Brain microvascular endothelial cell (primary cell): ENCODE data around the gene SDK2.
A peak's percentile ranks its signal among the peaks of the same experiment; 100 is the strongest.
"Not testable (repeated sequence)": the region's sequence is repeated elsewhere in the genome, so short reads cannot be mapped to it uniquely, and the experiment has no call there.

ENCODE experiments used
- DNase-seq: peaks from one replicate; pipeline ENCODE4 v3.0.0-alpha.2; 2020
- H3K27ac ChIP-seq: fragments of 250-450 bp; sonication (Bioruptor Pico); 2 replicates; pipeline ENCODE4 v1.5.1; 2020; ENCODE audit warnings: mild to moderate bottlenecking, moderate library complexity
- H3K27me3 ChIP-seq: fragments of 250-450 bp; sonication (Bioruptor Pico); replicated peaks from 2 replicates; pipeline ENCODE4 v1.5.1; 2020; ENCODE audit warnings: mild to moderate bottlenecking
- H3K36me3 ChIP-seq: fragments of 250-450 bp; sonication (Bioruptor Pico); replicated peaks from 2 replicates; pipeline ENCODE4 v1.5.1; 2020; ENCODE audit warnings: mild to moderate bottlenecking
- H3K4me3 ChIP-seq: 2 replicates; pipeline ENCODE4 v1.5.1; 2011; ENCODE audit warnings: low read depth, mild to moderate bottlenecking, control low read depth, low read length, moderate library complexity
- CTCF ChIP-seq: IDR thresholded peaks from 2 replicates; pipeline ENCODE4 v1.5.1; 2011; ENCODE audit warnings: low read depth, mild to moderate bottlenecking, moderate library complexity, low read length, control low read depth, inconsistent platforms; ENCODE audit errors: missing control alignments
- in situ Hi-C: cut with HindIII; loops from 2 replicates; pipeline ENCODE4 v1.10.0; 2017; ENCODE audit warnings: low sequenced_read_pairs, low pct_ligation_motif_present

Gene SDK2

GRCh38 chr17:73371836-73372235 is 272.4 kb downstream of the SDK2 start:
- no peaks in the 10 kb centered on the region for H3K27me3 ChIP-seq
- TF ChIP-seq CTCF, result no peak
- H3K27ac ChIP-seq, result no peak overlapping the region
- no peaks in the 10 kb centered on the region for H3K36me3 ChIP-seq
- no peak overlapping the region for H3K4me3 ChIP-seq
- no peak for DNase-seq
- in situ Hi-C loops, result no loop called here

- no peak for TF ChIP-seq CTCF
- no peak overlapping the region for H3K4me3 ChIP-seq
- in situ Hi-C loops, result no loop called here
- H3K27me3 ChIP-seq, result no peaks in the 10 kb centered on the region
- peak; percentile 84 for DNase-seq
- no peaks in the 10 kb centered on the region for H3K36me3 ChIP-seq
- H3K27ac ChIP-seq, result no peak overlapping the region
Observed at GRCh38 chr17:73371285-73371684, 273.0 kb downstream of the SDK2 start.

DNA sequence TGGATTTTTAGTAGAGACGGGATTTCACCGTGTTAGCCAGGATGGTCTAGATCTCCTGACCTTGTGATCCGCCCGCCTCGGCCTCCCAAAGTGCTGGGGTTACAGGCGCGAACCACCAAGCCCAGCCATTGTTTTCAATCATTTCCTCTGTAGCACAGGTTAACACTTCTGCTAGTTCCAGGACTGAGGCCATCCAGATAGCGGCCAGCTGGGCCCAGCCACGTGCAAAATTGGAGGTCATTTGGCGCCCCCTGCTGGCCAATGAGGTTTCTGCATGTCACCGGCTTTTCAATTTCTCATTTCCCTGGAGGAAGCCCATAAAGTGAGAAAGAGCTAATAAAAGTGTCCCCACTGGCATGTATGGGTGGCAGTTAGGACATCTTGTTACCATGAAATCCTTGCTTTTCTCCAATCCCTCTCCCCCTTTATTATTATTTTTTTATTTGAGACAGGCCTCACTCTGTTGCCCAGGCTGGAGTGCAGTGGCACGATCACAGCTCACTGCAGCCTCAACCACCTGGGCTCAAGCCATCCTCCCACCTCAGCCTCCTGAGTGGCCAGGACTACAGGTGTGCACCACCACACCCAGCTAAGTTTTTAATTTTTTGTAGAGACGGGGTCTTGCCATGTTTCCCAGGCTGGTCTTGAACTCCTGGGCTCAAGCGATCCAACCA is 274.3 kb downstream of the SDK2 start:
- TF ChIP-seq CTCF, result peak; percentile 83
- H3K36me3 ChIP-seq, H3K4me3 ChIP-seq, H3K27ac ChIP-seq, in situ Hi-C loops, H3K27me3 ChIP-seq: not testable (repeated sequence)
- peak; percentile 80 for DNase-seq

DNA sequence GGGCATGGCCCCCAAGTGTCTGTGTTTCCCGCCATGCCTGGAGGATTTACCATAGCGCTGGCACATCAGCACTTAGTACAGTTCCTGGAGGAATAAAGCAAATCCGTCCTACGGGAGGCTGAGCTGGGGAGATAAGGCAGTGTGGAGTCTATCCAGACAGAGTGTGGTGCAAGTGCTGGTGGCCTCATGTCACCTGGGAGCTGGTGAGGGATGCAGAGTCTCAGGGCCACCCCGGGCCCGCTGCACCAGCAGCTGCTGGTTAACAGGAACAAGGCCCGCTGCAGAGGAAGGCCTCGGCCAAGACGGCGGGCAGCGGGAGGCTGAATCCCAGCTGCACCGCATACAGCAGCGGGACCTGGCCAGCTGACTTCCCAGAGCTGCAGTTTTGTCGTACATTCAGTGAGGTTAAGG is 275.1 kb downstream of the SDK2 start:
- no peaks in the 10 kb centered on the region for H3K36me3 ChIP-seq
- no peak overlapping the region for H3K27ac ChIP-seq
- DNase-seq, result no peak
- no peaks in the 10 kb centered on the region for H3K27me3 ChIP-seq
- in situ Hi-C loops, result no loop called here
- no peak for TF ChIP-seq CTCF
- H3K4me3 ChIP-seq, result no peak overlapping the region

- in situ Hi-C loops, result no loop called here
- no peaks in the 10 kb centered on the region for H3K27me3 ChIP-seq
- no peak for DNase-seq
- H3K27ac ChIP-seq, result no peak overlapping the region
- no peak overlapping the region for H3K4me3 ChIP-seq
- no peak for TF ChIP-seq CTCF
- no peaks in the 10 kb centered on the region for H3K36me3 ChIP-seq
Observed at GRCh38 chr17:73368085-73368631, 276.1 kb downstream of the SDK2 start.
